ENCODE results near the gene NPTX1. TPM values are rescaled to one million over a fixed set of nuclear protein-coding genes. Genes with fewer than 3 reads are reported as not detected.

NPTX1 gene
- total and polyA plus RNA-seq, 2 of the 13 experiments (the other 11 are each of a cell fraction or from before 2014, with no cell fraction given), result 0.01 TPM; not detected in 1

- no peak for FAIRE-seq
- ChIA-PET POLR2A (interaction anchor here (1.8 kb wide), 1 partner anchor 13 kb away, joined by 13 read pairs; no protein-coding TSS in a partner anchor), CTCF (ENCODE audit: low intra/inter-chr PET ratio, low total read pairs) (no interaction called here)
- H2AFZ ChIP-seq (ENCODE audit: low read length), result no peak overlapping the region
- DNase-seq (ENCODE audit: low spot score), result no peak
- no TSS peak for BruUV-seq (replicated peaks)
- ATAC-seq, result peak; percentile 20; the same call in 2 of the 3 replicates
- H3K27ac ChIP-seq (ENCODE audit: extremely low read length, insufficient read depth, low read length), result no peak overlapping the region
- H4K20me1 ChIP-seq (ENCODE audit: insufficient read depth, low read length), result peaks cover 4% of the 10 kb centered on the region; the same call in 1 of the 2 replicates
- WGBS (ENCODE audit: low lambda C conversion rate), result 9% methylated on average over 16 of the region's 16 CpGs
- no peaks in the 10 kb centered on the region for H3K36me3 ChIP-seq (replicated peaks in 1 of 2; ENCODE audit: control insufficient read depth in 1 of 2, insufficient read depth in 2 of 2, low read length in 2 of 2)
- no peak overlapping the region for H3K4me3 ChIP-seq (replicated peaks in 1 of 3; ENCODE audit: insufficient read depth in 1 of 3, low read depth in 2 of 3, low read length in 3 of 3)
- H3K4me1 ChIP-seq (ENCODE audit: insufficient read depth, low read length), result no peaks in the 10 kb centered on the region
- no peak overlapping the region for H3K9ac ChIP-seq (ENCODE audit: insufficient read depth, low read depth, low read length)
- in situ Hi-C loops (cut with HindIII; ENCODE audit: extremely low pct_ligation_motif_present, low pct_unique_long_range_greater_than_20kb), result no loop called here
- no peak overlapping the region for H3K4me2 ChIP-seq (ENCODE audit: low read depth, low read length)
- peaks cover 41 to 99% of the 10 kb centered on the region in 2 experiments for H3K27me3 ChIP-seq (ENCODE audit: control insufficient read depth in 1 of 2, insufficient read depth in 2 of 2, low read length in 2 of 2)
- no peaks in the 10 kb centered on the region for H3K9me3 ChIP-seq (ENCODE audit: low read length)
- no peaks in the 10 kb centered on the region for H3K79me2 ChIP-seq (ENCODE audit: insufficient read depth, low read length)
- intact Hi-C loops (cut with micrococcal nuclease; ENCODE audit: unreplicated experiment), result no loop called here
- TF ChIP-seq REST (IDR thresholded peaks at IDR 0.05; ENCODE audit: borderline replicate concordance in 1 of 2, low read depth in 1 of 2, low read length in 2 of 2) (peak; percentile 86 to 92), MTF2 (CRISPR knock-in tag; IDR thresholded peaks at IDR 0.05; ENCODE audit: borderline replicate concordance) (0 out of 2 replicates have a peak, but pooled peaks have one; percentile 48), ZNF563 (CRISPR knock-in tag; IDR thresholded peaks at IDR 0.05) (no peak), MIER2 (CRISPR knock-in tag; IDR thresholded peaks at IDR 0.05) (peak; percentile 93), DPF2 (CRISPR knock-in tag; IDR thresholded peaks at IDR 0.05; ENCODE audit: borderline replicate concordance, low read depth) (no peak), ZNF274 (CRISPR knock-in tag; IDR thresholded peaks at IDR 0.05) (no peak), POLR2AphosphoS5 (IDR thresholded peaks at IDR 0.05; ENCODE audit: low read depth, low read length) (no peak), CREB1 (IDR thresholded peaks at IDR 0.05) (no peak), CREB1 (CRISPR knock-in tag; IDR thresholded peaks at IDR 0.05) (no peak), ZFP90 (CRISPR knock-in tag; IDR thresholded peaks at IDR 0.05; ENCODE audit: borderline replicate concordance) (0 out of 2 replicates have a peak, but pooled peaks have one; percentile 29), ZNF574 (CRISPR knock-in tag; IDR thresholded peaks at IDR 0.05) (0 out of 2 replicates have a peak, but pooled peaks have one; percentile 17), ZNF496 (CRISPR knock-in tag; IDR thresholded peaks at IDR 0.05; ENCODE audit: insufficient replicate concordance) (no peak), ZSCAN25 (CRISPR knock-in tag; IDR thresholded peaks at IDR 0.05) (peak; percentile 86), KAT2B (IDR thresholded peaks at IDR 0.05; ENCODE audit: borderline replicate concordance, low read depth, low read length) (no peak), ZNF839 (CRISPR knock-in tag; IDR thresholded peaks at IDR 0.05; ENCODE audit: borderline replicate concordance) (no peak), NRL (CRISPR knock-in tag; IDR thresholded peaks at IDR 0.05; ENCODE audit: borderline replicate concordance) (0 out of 2 replicates have a peak, but pooled peaks have one; percentile 22), SNRNP70 (IDR thresholded peaks at IDR 0.05; ENCODE audit: low read depth, low read length) (no peak), GABPB1 (CRISPR knock-in tag; IDR thresholded peaks at IDR 0.05) (0 out of 2 replicates have a peak, but pooled peaks have one; percentile 21)
Measured at GRCh38 chr17:80468242-80468641, 8.2 kb downstream of the NPTX1 start.
